Right lobe of liver (tissue), 4 donors: Measurements from ENCODE around the gene P2RY12.

Experiments used
- CTCF ChIP-seq, 4 donors: fragments of 200-600 bp in 3 of 4; fragments of 450-650 bp in 1 of 4; IDR thresholded peaks; one replicate each; pipeline versions ENCODE4 v1.5.1 to v1.8.0; 2016 to 2022; ENCODE audit warnings: antibody characterized with exemption in 4 of 4, mild to moderate bottlenecking in 2 of 4
- POLR2A ChIP-seq: fragments of 450-650 bp; IDR thresholded peaks from one replicate; pipeline ENCODE4 v1.6.1; 2017; ENCODE audit warnings: antibody characterized with exemption, mild to moderate bottlenecking
- donor health status: DM: no; HTN: no; CAD: no.
- donor health status: DM: no; HTN: no; CAD: no.
- donor health status: DM: no; HTN: yes; CAD: no.

GRCh38 chr3:151379083-151379734 is 5.3 kb downstream of the P2RY12 start:
- peak in 3 of 4 donors; percentile 22 to 33 (median 26) for TF ChIP-seq CTCF (IDR thresholded peaks at IDR 0.05)
- no peak for TF ChIP-seq POLR2A
